OCI-LY1 (cell line): ENCODE results near the gene CSF1.

Source experiments
- H2AFZ ChIP-seq: fragments of 200-600 bp; sonication (generic), shearing (Covaris generic); 2 replicates; pipeline ENCODE4 v1.6.0; 2014; ENCODE audit warnings: antibody characterized with exemption, mild to moderate bottlenecking, low read length
- H3F3A ChIP-seq: fragments of 200-600 bp; sonication (generic), shearing (Covaris generic); 2 replicates; pipeline ENCODE4 v1.6.0; 2014; ENCODE audit warnings: mild to moderate bottlenecking, antibody characterized with exemption, low read length, moderate library complexity; ENCODE audit not compliant: insufficient read depth
- H3K27ac ChIP-seq: fragments of 200-600 bp; sonication (generic); 2 replicates; pipeline ENCODE4 v1.5.1; 2014; ENCODE audit warnings: low read length, mixed run types, mild to moderate bottlenecking, low read depth; ENCODE audit not compliant: poor library complexity, severe bottlenecking
- H3K27me3 ChIP-seq: fragments of 200-600 bp; sonication (generic); 2 replicates; pipeline ENCODE4 v1.6.0; 2014; ENCODE audit warnings: antibody characterized with exemption, mild to moderate bottlenecking, low read length, moderate library complexity; ENCODE audit not compliant: insufficient read depth
- H3K36me3 ChIP-seq: fragments of 200-600 bp; sonication (generic); 2 replicates; pipeline ENCODE4 v1.6.1; 2014; ENCODE audit warnings: mild to moderate bottlenecking, antibody characterized with exemption, low read length, moderate library complexity, mixed read lengths; ENCODE audit not compliant: insufficient read depth
- H3K4me1 ChIP-seq: fragments of 200-600 bp; sonication (generic); 2 replicates; pipeline ENCODE4 v1.5.1; 2014; ENCODE audit warnings: mild to moderate bottlenecking, low read length, moderate library complexity; ENCODE audit not compliant: insufficient read depth, severe bottlenecking
- H3K4me2 ChIP-seq: fragments of 200-600 bp; sonication (generic), shearing (Covaris generic); 2 replicates; pipeline ENCODE4 v1.6.1; 2014; ENCODE audit warnings: low read length
- H3K4me3 ChIP-seq: fragments of 200-600 bp; sonication (generic); 2 replicates; pipeline ENCODE4 v1.5.1; 2014; ENCODE audit warnings: low read length, low read depth, mild to moderate bottlenecking, mixed read lengths; ENCODE audit not compliant: poor library complexity, severe bottlenecking
- H3K79me2 ChIP-seq: fragments of 200-600 bp; shearing (Covaris generic); 2 replicates; pipeline ENCODE4 v1.6.1; 2016; ENCODE audit warnings: mixed run types, low read length, mixed read lengths; ENCODE audit not compliant: insufficient read depth
- H3K9ac ChIP-seq: fragments of 200-600 bp; sonication (generic), shearing (Covaris generic); 2 replicates; pipeline ENCODE4 v1.6.1; 2014; ENCODE audit warnings: mild to moderate bottlenecking, low read length, mixed read lengths
- H3K9me2 ChIP-seq: fragments of 200-600 bp; sonication (generic), shearing (Covaris generic); 2 replicates; pipeline ENCODE4 v1.6.1; 2014; ENCODE audit warnings: low read depth, mild to moderate bottlenecking, low read length, mixed read lengths
- H3K9me3 ChIP-seq: fragments of 200-600 bp; shearing (Covaris generic); 2 replicates; pipeline ENCODE4 v1.6.1; 2014; ENCODE audit warnings: low read length, mixed read lengths
- H4K20me1 ChIP-seq: fragments of 200-600 bp; sonication (generic), shearing (Covaris generic); 2 replicates; pipeline ENCODE4 v1.6.0; 2016; ENCODE audit warnings: mild to moderate bottlenecking, low read length; ENCODE audit not compliant: insufficient read depth
- EZH2 ChIP-seq: fragments of 200-600 bp; sonication (generic), shearing (Covaris generic); IDR thresholded peaks from 2 replicates; pipeline ENCODE4 v1.8.0; 2017; ENCODE audit warnings: borderline replicate concordance, mixed run types, mild to moderate bottlenecking, antibody characterized with exemption, low read length, moderate library complexity, mixed read lengths
- TF ChIP-seq, protein P1 (sequence below): fragments of 200-600 bp; sonication (generic), shearing (Covaris generic); IDR thresholded peaks from 2 replicates; pipeline ENCODE4 v1.5.1; 2017; ENCODE audit warnings: mild to moderate bottlenecking, antibody characterized with exemption, low read length, moderate library complexity, mixed read lengths

Gene CSF1

DNA sequence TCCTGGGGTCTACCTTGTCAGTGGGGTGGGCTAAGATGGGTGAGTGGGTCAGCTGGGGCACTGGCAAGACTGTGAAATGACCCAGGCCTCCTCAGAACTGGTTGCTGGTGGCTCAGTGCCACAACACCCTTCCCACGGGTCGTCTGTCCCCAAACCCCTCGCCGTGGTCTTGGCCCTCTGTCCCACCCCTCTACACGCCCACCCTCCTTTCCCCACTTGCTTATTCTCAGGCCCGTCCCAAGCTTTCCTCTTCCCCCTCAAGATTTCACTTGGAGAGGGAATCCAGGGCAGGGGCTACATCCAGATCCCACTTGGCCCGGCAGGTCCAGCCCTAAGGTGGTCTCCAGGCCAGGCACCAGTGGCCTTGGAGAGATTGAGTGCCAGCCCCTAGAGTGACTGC is 16.7 kb downstream of the CSF1 start:
- Histone ChIP-seq H3K4me3 (no peak overlapping the region), H2AFZ (no peak overlapping the region), H3K27ac (no peak overlapping the region), H3K9ac (no peak overlapping the region), H3K27me3 (no peaks in the 10 kb centered on the region), H3K36me3 (no peaks in the 10 kb centered on the region), H3K9me2 (no peaks in the 10 kb centered on the region), H3F3A (no peaks in the 10 kb centered on the region), H4K20me1 (no peaks in the 10 kb centered on the region), H3K4me1 (no peaks in the 10 kb centered on the region), H3K4me2 (no peak overlapping the region), H3K9me3 (no peaks in the 10 kb centered on the region), H3K79me2 (no peaks in the 10 kb centered on the region)
- TF ChIP-seq, protein P1, sequence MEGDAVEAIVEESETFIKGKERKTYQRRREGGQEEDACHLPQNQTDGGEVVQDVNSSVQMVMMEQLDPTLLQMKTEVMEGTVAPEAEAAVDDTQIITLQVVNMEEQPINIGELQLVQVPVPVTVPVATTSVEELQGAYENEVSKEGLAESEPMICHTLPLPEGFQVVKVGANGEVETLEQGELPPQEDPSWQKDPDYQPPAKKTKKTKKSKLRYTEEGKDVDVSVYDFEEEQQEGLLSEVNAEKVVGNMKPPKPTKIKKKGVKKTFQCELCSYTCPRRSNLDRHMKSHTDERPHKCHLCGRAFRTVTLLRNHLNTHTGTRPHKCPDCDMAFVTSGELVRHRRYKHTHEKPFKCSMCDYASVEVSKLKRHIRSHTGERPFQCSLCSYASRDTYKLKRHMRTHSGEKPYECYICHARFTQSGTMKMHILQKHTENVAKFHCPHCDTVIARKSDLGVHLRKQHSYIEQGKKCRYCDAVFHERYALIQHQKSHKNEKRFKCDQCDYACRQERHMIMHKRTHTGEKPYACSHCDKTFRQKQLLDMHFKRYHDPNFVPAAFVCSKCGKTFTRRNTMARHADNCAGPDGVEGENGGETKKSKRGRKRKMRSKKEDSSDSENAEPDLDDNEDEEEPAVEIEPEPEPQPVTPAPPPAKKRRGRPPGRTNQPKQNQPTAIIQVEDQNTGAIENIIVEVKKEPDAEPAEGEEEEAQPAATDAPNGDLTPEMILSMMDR: no peak
- no peak for TF ChIP-seq EZH2

DNA sequence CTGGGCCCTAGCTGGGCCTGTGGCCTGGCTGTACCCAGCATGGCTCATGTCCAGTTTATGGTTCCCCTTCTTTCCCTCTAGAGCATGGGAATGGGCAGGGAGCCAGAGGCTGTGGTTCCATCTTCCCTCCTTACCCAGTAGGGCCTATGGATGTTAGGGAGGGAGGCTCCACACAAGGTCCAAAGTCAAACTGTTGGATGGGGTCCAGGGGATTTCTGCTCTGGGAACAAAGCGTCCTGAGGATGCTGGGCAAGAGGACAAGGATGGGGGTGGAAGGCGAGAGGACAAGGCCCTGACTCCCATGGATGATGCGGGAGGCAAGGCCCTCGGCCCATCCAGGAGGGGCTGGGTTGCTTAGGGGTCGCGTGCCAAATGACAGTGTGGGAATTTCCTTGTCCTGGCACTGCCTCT is 17.3 kb downstream of the CSF1 start:
- Histone ChIP-seq H3K4me1 (no peaks in the 10 kb centered on the region), H3K27me3 (no peaks in the 10 kb centered on the region), H3K36me3 (no peaks in the 10 kb centered on the region), H3K9me2 (no peaks in the 10 kb centered on the region), H3K27ac (no peak overlapping the region), H3F3A (no peaks in the 10 kb centered on the region), H3K9ac (no peak overlapping the region), H4K20me1 (no peaks in the 10 kb centered on the region), H2AFZ (no peak overlapping the region), H3K79me2 (no peaks in the 10 kb centered on the region), H3K9me3 (no peaks in the 10 kb centered on the region), H3K4me2 (no peak overlapping the region), H3K4me3 (no peak overlapping the region)
- TF ChIP-seq EZH2: no peak
- TF ChIP-seq, protein P1: no peak

DNA sequence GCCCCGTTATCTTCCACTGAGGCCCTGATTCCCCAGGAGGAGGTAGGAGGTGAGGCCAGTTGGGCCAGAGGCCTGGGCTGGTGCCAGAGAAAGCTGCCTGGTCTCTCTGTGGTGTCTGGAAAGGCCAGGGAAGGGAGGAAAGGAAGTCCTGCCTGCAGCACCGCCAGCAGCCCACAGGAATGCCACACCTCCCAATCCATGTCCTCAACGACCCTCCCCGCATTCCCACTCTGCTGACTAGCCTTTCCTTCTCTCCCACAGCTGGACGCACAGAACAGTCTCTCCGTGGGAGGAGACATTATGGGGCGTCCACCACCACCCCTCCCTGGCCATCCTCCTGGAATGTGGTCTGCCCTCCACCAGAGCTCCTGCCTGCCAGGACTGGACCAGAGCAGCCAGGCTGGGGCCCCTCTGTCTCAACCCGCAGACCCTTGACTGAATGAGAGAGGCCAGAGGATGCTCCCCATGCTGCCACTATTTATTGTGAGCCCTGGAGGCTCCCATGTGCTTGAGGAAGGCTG is 18.0 kb downstream of the CSF1 start:
- Histone ChIP-seq H3K4me1 (no peaks in the 10 kb centered on the region), H3K79me2 (no peaks in the 10 kb centered on the region), H3K36me3 (no peaks in the 10 kb centered on the region), H3K9me2 (no peaks in the 10 kb centered on the region), H4K20me1 (no peaks in the 10 kb centered on the region), H3F3A (no peaks in the 10 kb centered on the region), H3K27ac (no peak overlapping the region), H3K4me2 (no peak overlapping the region), H3K9me3 (no peaks in the 10 kb centered on the region), H2AFZ (no peak overlapping the region), H3K27me3 (no peaks in the 10 kb centered on the region), H3K4me3 (no peak overlapping the region), H3K9ac (no peak overlapping the region)
- TF ChIP-seq EZH2: no peak
- TF ChIP-seq, protein P1: no peak
